ENCODE data around the gene FOCAD. TPM values are rescaled to one million over a fixed set of nuclear protein-coding genes. Genes with fewer than 3 reads are reported as not detected.

Gene FOCAD
- total and polyA plus RNA-seq, 4 donors, result 6.8 to 62.1 (median 27.9) TPM

DNA sequence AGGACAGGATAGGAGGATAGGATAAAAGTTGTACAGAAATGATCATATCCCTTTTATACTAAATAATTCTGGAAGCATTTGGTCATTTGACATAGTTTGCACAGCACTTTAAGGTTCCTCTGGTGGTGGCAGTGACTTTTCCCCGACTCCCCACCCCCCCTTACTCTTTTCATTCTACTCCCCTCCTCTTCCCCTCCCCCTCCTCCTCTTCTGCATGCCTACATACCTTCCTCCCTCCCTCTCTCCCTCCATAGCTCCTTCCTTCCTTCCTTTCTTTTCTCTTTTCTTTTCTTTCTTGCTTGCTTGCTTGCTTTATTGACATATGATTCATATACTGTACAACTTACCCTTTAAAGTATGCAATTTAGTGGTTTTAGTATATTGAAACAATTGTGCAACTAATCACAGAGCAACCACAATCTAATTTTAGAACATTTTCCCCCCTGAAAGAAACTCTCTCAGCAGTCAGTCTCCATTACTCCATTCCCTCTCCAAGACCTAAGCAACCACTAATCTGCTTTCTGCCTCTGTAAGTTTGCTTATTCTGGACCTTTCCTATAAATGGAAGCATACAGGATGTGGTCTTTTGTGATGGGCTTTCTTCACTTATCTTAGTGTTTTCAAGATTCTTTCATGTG lies 188.4 kb downstream of the FOCAD start:
- H3K27ac ChIP-seq (ENCODE audit: low read depth in 1 of 2, low read length in 1 of 2), result no peak overlapping the region
- ATAC-seq (ENCODE audit: insufficient read depth, low FRiP score), result no peak
- H3K27me3 ChIP-seq (ENCODE audit: control insufficient read depth in 3 of 3, insufficient read depth in 3 of 3, low read length in 2 of 3), result no peaks in the 10 kb centered on the region
- DNase-seq, result no peak
- no peaks in the 10 kb centered on the region for H3K36me3 ChIP-seq (ENCODE audit: control insufficient read depth in 4 of 4, insufficient read depth in 4 of 4, low read length in 4 of 4)
- WGBS, 2 donors, result 23 to 63% methylated on average over 1 of the region's 1 CpG
- peaks cover 0 to 3% (median 0%) of the 10 kb centered on the region in 5 donors for H3K4me1 ChIP-seq (ENCODE audit: control insufficient read depth in 5 of 5, insufficient read depth in 5 of 5, low read length in 5 of 5)
- H3K9ac ChIP-seq (ENCODE audit: insufficient read depth in 1 of 2, low read length in 2 of 2), result no peak overlapping the region
- no peaks in the 10 kb centered on the region for H3K9me3 ChIP-seq (ENCODE audit: control insufficient read depth in 4 of 4, insufficient read depth in 3 of 4, low read length in 3 of 4)
- no peak for TF ChIP-seq CTCF (IDR thresholded peaks at IDR 0.05; ENCODE audit: control extremely low read depth, extremely low read depth)
- H3K4me3 ChIP-seq, result no peak overlapping the region

GRCh38 chr9:20873240-20873865 lies 189.3 kb downstream of the FOCAD start:
- DNase-seq, result no peak
- no peaks in the 10 kb centered on the region for H3K27me3 ChIP-seq (ENCODE audit: control insufficient read depth in 3 of 3, insufficient read depth in 3 of 3, low read length in 2 of 3)
- H3K9ac ChIP-seq (ENCODE audit: insufficient read depth in 1 of 2, low read length in 2 of 2), result no peak overlapping the region
- TF ChIP-seq CTCF (IDR thresholded peaks at IDR 0.05; ENCODE audit: control extremely low read depth, extremely low read depth), result no peak
- no peak overlapping the region for H3K27ac ChIP-seq (ENCODE audit: low read depth in 1 of 2, low read length in 1 of 2)
- H3K9me3 ChIP-seq (ENCODE audit: control insufficient read depth in 4 of 4, insufficient read depth in 3 of 4, low read length in 3 of 4), result no peaks in the 10 kb centered on the region
- H3K4me1 ChIP-seq (ENCODE audit: control insufficient read depth in 5 of 5, insufficient read depth in 5 of 5, low read length in 5 of 5), result peaks cover 0 to 3% (median 0%) of the 10 kb centered on the region in 5 donors
- no peaks in the 10 kb centered on the region for H3K36me3 ChIP-seq (ENCODE audit: control insufficient read depth in 4 of 4, insufficient read depth in 4 of 4, low read length in 4 of 4)
- no peak overlapping the region for H3K4me3 ChIP-seq
- no peak for ATAC-seq (ENCODE audit: insufficient read depth, low FRiP score)
- 72 to 88% methylated on average over 5 of the region's 5 CpGs for WGBS, 2 donors

DNA sequence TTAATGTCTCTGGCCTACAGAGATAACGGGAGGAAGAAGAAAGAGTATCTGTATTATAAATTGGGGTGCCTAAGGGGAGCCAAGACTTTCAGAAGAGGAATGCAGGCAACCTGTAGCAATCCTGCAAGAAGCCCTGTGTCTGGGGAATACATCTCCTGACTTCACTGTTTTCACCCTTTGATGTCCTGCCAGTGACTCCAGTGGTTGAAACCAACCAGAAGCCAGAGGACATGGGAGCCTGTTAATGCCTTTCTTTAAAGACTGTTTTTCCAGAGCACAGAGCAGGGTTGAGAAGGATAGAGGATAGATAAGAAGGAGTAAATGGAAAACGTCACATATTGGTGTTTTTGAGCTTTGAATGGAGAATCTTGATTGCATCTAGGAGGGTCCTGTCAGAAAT lies 196.2 kb downstream of the FOCAD start:
- ATAC-seq (ENCODE audit: insufficient read depth, low FRiP score) (no peak), DNase-seq (no peak)
- Histone ChIP-seq H3K9me3 (ENCODE audit: control insufficient read depth in 4 of 4, insufficient read depth in 3 of 4, low read length in 3 of 4) (no peaks in the 10 kb centered on the region), H3K4me1 (ENCODE audit: control insufficient read depth in 5 of 5, insufficient read depth in 5 of 5, low read length in 5 of 5) (no peaks in the 10 kb centered on the region), H3K27me3 (ENCODE audit: control insufficient read depth in 3 of 3, insufficient read depth in 3 of 3, low read length in 2 of 3) (no peaks in the 10 kb centered on the region), H3K4me3 (no peak overlapping the region), H3K9ac (ENCODE audit: insufficient read depth in 1 of 2, low read length in 2 of 2) (no peak overlapping the region), H3K27ac (ENCODE audit: low read depth in 1 of 2, low read length in 1 of 2) (no peak overlapping the region), H3K36me3 (ENCODE audit: control insufficient read depth in 4 of 4, insufficient read depth in 4 of 4, low read length in 4 of 4) (peaks cover 3 to 9% (median 5%) of the 10 kb centered on the region in 4 donors)
- WGBS, 2 donors, result 89 to 94% methylated on average over 2 of the region's 2 CpGs
- no peak for TF ChIP-seq CTCF (IDR thresholded peaks at IDR 0.05; ENCODE audit: control extremely low read depth, extremely low read depth)
